ENCODE data around the gene MAGEA1. TPM values are rescaled to one million over a fixed set of nuclear protein-coding genes. Genes with fewer than 3 reads are reported as not detected.
"Not testable (repeated sequence)": the region's sequence is repeated elsewhere in the genome, so short reads cannot be mapped to it uniquely, and the experiment has no call there.

Gene MAGEA1
- total RNA-seq, 1 donor from 2014 or later, result not detected

DNA sequence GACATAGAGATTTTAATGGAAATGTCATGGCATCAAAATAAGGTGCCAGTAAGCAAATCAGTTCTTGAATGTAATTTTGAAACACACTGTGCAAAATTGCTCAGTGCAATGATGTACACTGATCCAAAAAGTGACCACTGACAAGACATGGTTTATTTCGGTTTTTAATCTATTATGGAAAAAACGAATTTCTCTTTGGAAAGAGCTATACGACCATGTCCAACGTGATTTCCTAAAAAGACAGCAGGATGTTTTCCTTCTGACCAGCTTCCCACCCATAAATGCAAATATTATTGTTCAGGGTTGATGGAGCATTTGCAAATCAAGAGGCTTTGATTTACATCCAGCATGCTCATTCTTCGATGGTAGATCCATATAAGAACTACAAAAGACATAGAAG is 17.1 kb upstream of the MAGEA1 start:
- TF ChIP-seq POLR2AphosphoS5 (IDR thresholded peaks at IDR 0.05; ENCODE audit: insufficient read depth in 1 of 2, low read depth in 1 of 2) (no peak), POLR2A (IDR thresholded peaks at IDR 0.05) (no peak)
- TF ChIP-seq, protein P1, sequence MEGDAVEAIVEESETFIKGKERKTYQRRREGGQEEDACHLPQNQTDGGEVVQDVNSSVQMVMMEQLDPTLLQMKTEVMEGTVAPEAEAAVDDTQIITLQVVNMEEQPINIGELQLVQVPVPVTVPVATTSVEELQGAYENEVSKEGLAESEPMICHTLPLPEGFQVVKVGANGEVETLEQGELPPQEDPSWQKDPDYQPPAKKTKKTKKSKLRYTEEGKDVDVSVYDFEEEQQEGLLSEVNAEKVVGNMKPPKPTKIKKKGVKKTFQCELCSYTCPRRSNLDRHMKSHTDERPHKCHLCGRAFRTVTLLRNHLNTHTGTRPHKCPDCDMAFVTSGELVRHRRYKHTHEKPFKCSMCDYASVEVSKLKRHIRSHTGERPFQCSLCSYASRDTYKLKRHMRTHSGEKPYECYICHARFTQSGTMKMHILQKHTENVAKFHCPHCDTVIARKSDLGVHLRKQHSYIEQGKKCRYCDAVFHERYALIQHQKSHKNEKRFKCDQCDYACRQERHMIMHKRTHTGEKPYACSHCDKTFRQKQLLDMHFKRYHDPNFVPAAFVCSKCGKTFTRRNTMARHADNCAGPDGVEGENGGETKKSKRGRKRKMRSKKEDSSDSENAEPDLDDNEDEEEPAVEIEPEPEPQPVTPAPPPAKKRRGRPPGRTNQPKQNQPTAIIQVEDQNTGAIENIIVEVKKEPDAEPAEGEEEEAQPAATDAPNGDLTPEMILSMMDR (IDR thresholded peaks at IDR 0.05), result no peak
- intact Hi-C loops (cut with DNase I), result no loop called here
- no peaks in the 10 kb centered on the region for H3K4me1 ChIP-seq
- no peaks in the 10 kb centered on the region for H3K27me3 ChIP-seq
- no peak overlapping the region for H3K4me3 ChIP-seq
- H3K27ac ChIP-seq, result no peak overlapping the region
- H3K36me3 ChIP-seq, result no peaks in the 10 kb centered on the region
- DNase-seq (ENCODE audit: extremely low spot score in 2 of 2), result no peak
- no peaks in the 10 kb centered on the region for H3K9me3 ChIP-seq

DNA sequence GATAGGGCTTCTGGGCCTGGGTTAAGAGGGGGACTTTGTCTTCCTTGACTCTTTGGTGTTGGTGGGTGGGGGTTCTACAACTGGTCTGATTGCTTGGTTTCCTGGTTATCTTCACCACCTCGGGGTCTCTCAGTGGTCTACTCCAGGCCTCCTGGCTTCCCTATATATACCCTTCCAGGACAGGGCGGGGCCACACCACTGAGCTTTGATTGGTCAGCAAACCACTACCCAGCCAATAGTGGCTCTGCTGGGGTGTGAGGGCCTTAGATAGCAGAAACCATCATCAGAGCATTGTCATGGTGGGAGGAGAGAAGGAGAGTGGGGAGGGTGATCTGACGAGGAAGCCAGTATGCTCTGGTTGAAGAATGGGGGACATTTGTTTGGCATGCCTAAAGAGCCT is 14.4 kb upstream of the MAGEA1 start:
- no peaks in the 10 kb centered on the region for H3K36me3 ChIP-seq
- intact Hi-C loops (cut with DNase I), result no loop called here
- no peak for DNase-seq (ENCODE audit: extremely low spot score in 2 of 2)
- H3K27ac ChIP-seq, result no peak overlapping the region
- H3K4me1 ChIP-seq, result no peaks in the 10 kb centered on the region
- no peak overlapping the region for H3K4me3 ChIP-seq
- H3K9me3 ChIP-seq, result no peaks in the 10 kb centered on the region
- no peaks in the 10 kb centered on the region for H3K27me3 ChIP-seq
- no peak for TF ChIP-seq POLR2A (IDR thresholded peaks at IDR 0.05)
- no peak for TF ChIP-seq POLR2AphosphoS5 (IDR thresholded peaks at IDR 0.05; ENCODE audit: insufficient read depth in 1 of 2, low read depth in 1 of 2)
- TF ChIP-seq, protein P1 (IDR thresholded peaks at IDR 0.05), result no peak

DNA sequence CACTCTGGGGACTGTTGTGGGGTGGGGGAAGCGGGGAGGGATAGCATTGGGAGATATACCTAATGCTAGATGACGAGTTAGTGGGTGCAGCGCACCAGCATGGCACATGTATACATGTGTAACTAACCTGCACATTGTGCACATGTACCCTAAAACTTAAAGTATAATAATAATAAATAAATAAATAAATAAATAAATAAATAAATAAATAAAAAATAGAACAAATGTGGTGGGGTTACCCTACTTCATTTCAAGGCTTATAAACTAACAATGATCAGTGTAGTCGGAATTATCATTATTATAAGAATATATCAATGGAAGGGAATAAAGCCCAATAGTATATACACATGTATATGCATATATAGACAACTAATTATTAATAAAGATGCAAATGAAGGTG is 10.7 kb upstream of the MAGEA1 start:
- H3K36me3 ChIP-seq; H3K4me1 ChIP-seq; intact Hi-C loops (cut with DNase I); H3K27me3 ChIP-seq; H3K27ac ChIP-seq; H3K9me3 ChIP-seq; DNase-seq (ENCODE audit: extremely low spot score in 2 of 2); H3K4me3 ChIP-seq: not testable (repeated sequence)

DNA sequence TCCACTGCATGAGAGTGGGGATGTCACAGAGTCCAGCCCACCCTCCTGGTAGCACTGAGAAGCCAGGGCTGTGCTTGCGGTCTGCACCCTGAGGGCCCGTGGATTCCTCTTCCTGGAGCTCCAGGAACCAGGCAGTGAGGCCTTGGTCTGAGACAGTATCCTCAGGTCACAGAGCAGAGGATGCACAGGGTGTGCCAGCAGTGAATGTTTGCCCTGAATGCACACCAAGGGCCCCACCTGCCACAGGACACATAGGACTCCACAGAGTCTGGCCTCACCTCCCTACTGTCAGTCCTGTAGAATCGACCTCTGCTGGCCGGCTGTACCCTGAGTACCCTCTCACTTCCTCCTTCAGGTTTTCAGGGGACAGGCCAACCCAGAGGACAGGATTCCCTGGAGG is 2.7 kb downstream of the MAGEA1 start:
- intact Hi-C loops (cut with DNase I), result no loop called here
- no peak for DNase-seq (ENCODE audit: extremely low spot score in 2 of 2)
- no peaks in the 10 kb centered on the region for H3K27me3 ChIP-seq

DNA sequence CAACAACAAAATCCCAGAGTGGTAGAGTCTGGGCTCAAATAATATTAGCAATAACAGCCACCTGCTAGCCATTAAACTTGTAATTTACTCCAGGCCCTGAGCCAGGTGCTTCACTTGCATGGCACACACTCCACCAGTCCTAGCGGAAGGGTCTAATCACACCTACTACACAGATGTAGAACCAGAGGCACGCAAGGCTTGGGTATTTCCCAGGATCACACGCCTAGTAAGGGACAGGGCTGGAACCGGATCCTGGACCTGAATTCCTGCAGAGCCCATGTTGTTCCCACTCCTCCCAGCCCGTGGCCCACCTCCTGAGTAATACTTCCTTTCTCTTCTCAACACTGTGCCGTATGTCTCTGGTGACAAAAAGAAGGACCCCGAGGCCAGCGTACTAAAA is 5.7 kb downstream of the MAGEA1 start:
- intact Hi-C loops (cut with DNase I), result no loop called here
- H3K4me3 ChIP-seq, result no peak overlapping the region

More for the DNA sequence above, 2.7 kb downstream of the MAGEA1 start:
- no peak overlapping the region for H3K4me3 ChIP-seq
- H3K9me3 ChIP-seq, result no peaks in the 10 kb centered on the region
- H3K27ac ChIP-seq, result no peak overlapping the region
- H3K36me3 ChIP-seq, result no peaks in the 10 kb centered on the region
- no peaks in the 10 kb centered on the region for H3K4me1 ChIP-seq
- TF ChIP-seq POLR2A (IDR thresholded peaks at IDR 0.05) (no peak), POLR2AphosphoS5 (IDR thresholded peaks at IDR 0.05; ENCODE audit: insufficient read depth in 1 of 2, low read depth in 1 of 2) (no peak)
- TF ChIP-seq, protein P1 (IDR thresholded peaks at IDR 0.05), result no peak

More for the DNA sequence above, 5.7 kb downstream of the MAGEA1 start:
- Histone ChIP-seq H3K9me3 (no peaks in the 10 kb centered on the region), H3K36me3 (no peaks in the 10 kb centered on the region), H3K27me3 (no peaks in the 10 kb centered on the region), H3K4me1 (no peaks in the 10 kb centered on the region), H3K27ac (no peak overlapping the region)
- DNase-seq (ENCODE audit: extremely low spot score in 2 of 2), result no peak
- TF ChIP-seq POLR2AphosphoS5 (IDR thresholded peaks at IDR 0.05; ENCODE audit: insufficient read depth in 1 of 2, low read depth in 1 of 2) (no peak), POLR2A (IDR thresholded peaks at IDR 0.05) (no peak)
- TF ChIP-seq, protein P1 (IDR thresholded peaks at IDR 0.05), result no peak

All from vagina (tissue), 2 donors.